Sigmoid colon (tissue), 7 donors: ENCODE measurements around the gene PRKG1. TPM values are rescaled to one million over a fixed set of nuclear protein-coding genes. Genes with fewer than 3 reads are reported as not detected.

ENCODE experiments used
- DNase-seq: peaks from one replicate; pipeline ENCODE4 v3.0.0-alpha.2; 2019
- H3K27ac ChIP-seq, 4 donors: fragments of 200-600 bp; sonication (generic); one replicate each; pipeline ENCODE4 v1.5.1; 2016 to 2019; ENCODE audit warnings: mild to moderate bottlenecking in 1 of 4
- H3K27me3 ChIP-seq, 3 donors: fragments of 200-600 bp; sonication (generic); one replicate each; pipeline ENCODE4 v1.5.1; 2019; ENCODE audit warnings: mild to moderate bottlenecking in 1 of 3
- H3K36me3 ChIP-seq, 4 donors: fragments of 200-600 bp; sonication (generic); one replicate each; pipeline ENCODE4 v1.5.1; 2016 to 2019
- H3K4me1 ChIP-seq, 4 donors: fragments of 200-600 bp; sonication (generic); one replicate each; pipeline ENCODE4 v1.5.1; 2017 to 2019
- H3K4me3 ChIP-seq, 4 donors: fragments of 200-600 bp; sonication (generic); one replicate each; pipeline ENCODE4 v1.5.1; 2017 to 2019; ENCODE audit warnings: mild to moderate bottlenecking in 2 of 4, moderate library complexity in 1 of 4
- H3K9me3 ChIP-seq, 4 donors: fragments of 200-600 bp in 3 of 4; sonication (generic) in 3 of 4; one replicate each; pipeline versions ENCODE4 v1.5.1 to v1.6.1; 2013 to 2019
- CTCF ChIP-seq, 4 experiments: fragments of 450-650 bp in 3 of 4; fragments of 200-600 bp in 1 of 4; IDR thresholded peaks; one replicate each; pipeline ENCODE4 v1.5.1; 2016 to 2019; ENCODE audit warnings: antibody characterized with exemption in 4 of 4, mild to moderate bottlenecking in 3 of 4, moderate library complexity in 2 of 4
- EP300 ChIP-seq, 4 donors: sonication (generic); formaldehyde crosslinking; IDR thresholded peaks; one replicate each; pipeline ENCODE4 v1.6.1; 2017; ENCODE audit warnings: antibody characterized with exemption in 4 of 4
- POLR2A ChIP-seq, 2 donors: fragments of 450-650 bp; IDR thresholded peaks; one replicate each; pipeline ENCODE4 v1.6.1; 2016; ENCODE audit warnings: antibody characterized with exemption in 2 of 2, mild to moderate bottlenecking in 2 of 2, moderate library complexity in 2 of 2
- POLR2AphosphoS5 ChIP-seq, 4 donors: sonication (generic); formaldehyde crosslinking; IDR thresholded peaks; one replicate each; pipeline ENCODE4 v1.6.1; 2017; ENCODE audit warnings: antibody characterized with exemption in 4 of 4
- WGBS, 2 donors: extraction: QIAGEN DNeasy Blood & Tissue Kit; methylation state at CpG; one replicate each; pipeline ENCODE4 v1.1.7; 2013; 5-methylcytosine and 5-hydroxymethylcytosine counted together
- intact Hi-C: fragments of 100-400 bp; cut with DNase I; formaldehyde crosslinking; loops from one replicate; pipeline ENCODE4 v1.15.1; 2023
- polyA plus RNA-seq, 3 donors: library from polyadenylated mRNA; stranded (reverse); fragments of 200-250 nt; gene quantifications; one replicate each; pipeline ENCODE4 v1.2.3, GENCODE V29; 2013
- total RNA-seq, 4 donors: library from RNA; depleted of rRNA; stranded (reverse); fragments of >200 nt; gene quantifications; one replicate each; pipeline ENCODE4 v1.1.0, GENCODE V29; 2016
- donor health status: healthy with polysubstance abuse.
- donor health status: Bipolar disorder and iron deficiency.
- donor health status: healthy.

The PRKG1 gene
- total and polyA plus RNA-seq, 7 donors: 3.7 to 92.9 (median 60.2) TPM

GRCh38 chr10:52074505-52075026, 1000.3 kb downstream of the PRKG1 start:
- Histone ChIP-seq H3K4me1 (no peaks in the 10 kb centered on the region), H3K4me3 (no peak overlapping the region), H3K36me3 (no peaks in the 10 kb centered on the region), H3K27me3 (no peaks in the 10 kb centered on the region), H3K27ac (no peak overlapping the region), H3K9me3 (no peaks in the 10 kb centered on the region)
- no peak for DNase-seq
- intact Hi-C loops: no loop called here
- no peak for TF ChIP-seq CTCF (IDR thresholded peaks at IDR 0.05)
- 84 to 87% methylated on average over 3 of the region's 3 CpGs for WGBS, 2 donors

- DNase-seq: no peak
- H3K4me3 ChIP-seq: no peak overlapping the region
- 85 to 93% methylated on average over 7 of the region's 7 CpGs for WGBS, 2 donors
These were observed 1003.5 kb downstream of the PRKG1 start for GRCh38 chr10:52077814-52078213.

GRCh38 chr10:52078397-52078937, 1004.2 kb downstream of the PRKG1 start:
- no peaks in the 10 kb centered on the region for H3K36me3 ChIP-seq
- DNase-seq: no peak
- H3K4me3 ChIP-seq: no peak overlapping the region
- H3K27me3 ChIP-seq: no peaks in the 10 kb centered on the region
- TF ChIP-seq POLR2AphosphoS5 (IDR thresholded peaks at IDR 0.05): no peak
- no peak for TF ChIP-seq EP300 (IDR thresholded peaks at IDR 0.05)
- no peak for TF ChIP-seq POLR2A (IDR thresholded peaks at IDR 0.05)
- no peak for TF ChIP-seq CTCF (IDR thresholded peaks at IDR 0.05)
- H3K4me1 ChIP-seq: no peaks in the 10 kb centered on the region
- H3K9me3 ChIP-seq: no peaks in the 10 kb centered on the region
- intact Hi-C loops: no loop called here
- WGBS, 2 donors: 92 to 93% methylated on average over 2 of the region's 2 CpGs
- no peak overlapping the region for H3K27ac ChIP-seq

More at GRCh38 chr10:52077814-52078213, 1003.5 kb downstream of the PRKG1 start:
- no peaks in the 10 kb centered on the region for H3K27me3 ChIP-seq
- intact Hi-C loops: no loop called here
- TF ChIP-seq POLR2A (IDR thresholded peaks at IDR 0.05): no peak
- TF ChIP-seq CTCF (IDR thresholded peaks at IDR 0.05): no peak
- no peak for TF ChIP-seq POLR2AphosphoS5 (IDR thresholded peaks at IDR 0.05)
- no peak for TF ChIP-seq EP300 (IDR thresholded peaks at IDR 0.05)
- no peak overlapping the region for H3K27ac ChIP-seq
- no peaks in the 10 kb centered on the region for H3K4me1 ChIP-seq
- no peaks in the 10 kb centered on the region for H3K36me3 ChIP-seq
- no peaks in the 10 kb centered on the region for H3K9me3 ChIP-seq

GRCh38 chr10:52082307-52082706, 1008.0 kb downstream of the PRKG1 start:
- Histone ChIP-seq H3K9me3 (no peaks in the 10 kb centered on the region), H3K36me3 (no peaks in the 10 kb centered on the region), H3K27me3 (no peaks in the 10 kb centered on the region), H3K4me1 (no peaks in the 10 kb centered on the region), H3K27ac (no peak overlapping the region), H3K4me3 (no peak overlapping the region)
- no peak for TF ChIP-seq POLR2A (IDR thresholded peaks at IDR 0.05)
- TF ChIP-seq POLR2AphosphoS5 (IDR thresholded peaks at IDR 0.05): no peak
- WGBS, 2 donors: 91 to 97% methylated on average over 1 of the region's 1 CpG
- no peak for DNase-seq
- intact Hi-C loops: no loop called here

- WGBS, 2 donors: 78 to 95% methylated on average over 4 of the region's 4 CpGs
- no peaks in the 10 kb centered on the region for H3K27me3 ChIP-seq
- no peaks in the 10 kb centered on the region for H3K36me3 ChIP-seq
- no peaks in the 10 kb centered on the region for H3K9me3 ChIP-seq
- no peak overlapping the region for H3K4me3 ChIP-seq
- no peaks in the 10 kb centered on the region for H3K4me1 ChIP-seq
- intact Hi-C loops: no loop called here
- no peak for DNase-seq
- no peak overlapping the region for H3K27ac ChIP-seq
- TF ChIP-seq POLR2A (IDR thresholded peaks at IDR 0.05) (no peak), CTCF (IDR thresholded peaks at IDR 0.05) (no peak), POLR2AphosphoS5 (IDR thresholded peaks at IDR 0.05) (no peak), EP300 (IDR thresholded peaks at IDR 0.05) (no peak)
These were observed 1009.1 kb downstream of the PRKG1 start for GRCh38 chr10:52083422-52083821.
